Measurements from ENCODE around the gene B4GALT1.

The B4GALT1 gene

DNA sequence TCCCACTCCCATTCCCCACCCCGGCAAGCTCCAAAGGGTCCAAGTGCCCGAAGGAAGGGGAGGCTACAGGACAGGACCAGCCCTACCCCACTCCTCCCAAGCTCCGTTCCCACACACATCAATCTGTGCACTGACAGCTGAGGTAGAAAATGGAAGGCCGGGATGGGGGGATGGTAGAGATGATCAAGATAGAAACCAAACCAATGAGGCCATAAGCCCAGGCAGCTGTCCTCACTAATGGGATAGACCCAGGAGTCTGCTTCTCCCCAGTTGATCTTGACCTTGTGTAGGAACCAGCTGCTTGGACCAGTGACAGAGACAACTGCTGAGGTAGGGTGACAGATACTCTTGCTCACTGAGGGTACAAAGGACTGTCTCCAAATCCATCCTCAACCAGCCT is 38.6 kb downstream of the B4GALT1 start:
- Histone ChIP-seq H3K36me3 (ENCODE audit: control insufficient read depth in 4 of 4, insufficient read depth in 4 of 4, low read length in 3 of 4) (peaks cover 0 to 40% (median 20%) of the 10 kb centered on the region in 4 experiments), H3K27ac (ENCODE audit: insufficient read depth in 1 of 2, low read depth in 1 of 2, low read length in 2 of 2, poor library complexity in 1 of 2, severe bottlenecking in 2 of 2) (no peak overlapping the region), H3K4me1 (ENCODE audit: control extremely low read depth in 1 of 4, control insufficient read depth in 4 of 4, insufficient read depth in 4 of 4, low read length in 3 of 4) (peaks cover 11 to 37% (median 26%) of the 10 kb centered on the region in 4 experiments), H3K27me3 (replicated peaks in 2 of 5; ENCODE audit: control insufficient read depth in 4 of 5, insufficient read depth in 5 of 5, low read length in 4 of 5) (no peaks in the 10 kb centered on the region), H3K4me3 (ENCODE audit: control insufficient read depth in 1 of 7, extremely low read depth in 1 of 7, insufficient read depth in 4 of 7, low read depth in 2 of 7, low read length in 6 of 7) (no peak overlapping the region), H3K9me3 (ENCODE audit: control extremely low read depth in 1 of 5, control insufficient read depth in 4 of 5, insufficient read depth in 2 of 5, low read depth in 1 of 5, low read length in 4 of 5) (no peaks in the 10 kb centered on the region)
- 100% methylated on average over 1 of the region's 4 CpGs for WGBS (ENCODE audit: insufficient coverage)
- POLR2A ChIA-PET = no interaction called here
- DNase-seq = no peak
- CTCF ChIA-PET = interaction anchor here (1.0 to 4.2 kb wide), 5 partner anchors 8 to 33 kb away, joined by 3 to 20 read pairs (median 3); no protein-coding TSS in a partner anchor

DNA sequence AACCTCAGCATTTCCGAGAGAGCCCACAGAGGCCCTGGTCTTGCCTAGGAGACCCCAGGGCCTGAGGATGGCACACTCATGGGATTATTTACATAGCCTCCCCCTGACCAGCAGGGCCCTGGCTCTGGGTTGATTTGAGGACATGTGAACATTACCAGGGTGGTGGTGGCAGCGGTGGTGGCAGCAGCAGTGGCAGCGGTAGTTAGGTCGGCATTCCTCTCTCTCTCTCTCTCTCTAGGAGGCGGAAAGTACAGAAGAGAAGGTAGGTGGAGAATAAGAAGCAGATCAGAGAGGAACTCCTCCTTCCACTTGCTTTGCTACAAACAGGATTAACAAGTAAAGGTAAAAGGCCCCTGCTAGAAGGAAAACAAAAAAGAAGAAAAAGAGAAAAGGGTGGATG is 39.3 kb downstream of the B4GALT1 start:
- peak in 1 of 3 donors; percentile 32 for DNase-seq
- no CpG with 5 or more reads among the region's 5 CpGs for WGBS (ENCODE audit: insufficient coverage)
- no peaks in the 10 kb centered on the region for H3K9me3 ChIP-seq (ENCODE audit: control extremely low read depth in 1 of 5, control insufficient read depth in 4 of 5, insufficient read depth in 2 of 5, low read depth in 1 of 5, low read length in 4 of 5)
- peaks cover 0 to 34% (median 14%) of the 10 kb centered on the region in 4 experiments for H3K36me3 ChIP-seq (ENCODE audit: control insufficient read depth in 4 of 4, insufficient read depth in 4 of 4, low read length in 3 of 4)
- no peaks in the 10 kb centered on the region for H3K27me3 ChIP-seq (replicated peaks in 2 of 5; ENCODE audit: control insufficient read depth in 4 of 5, insufficient read depth in 5 of 5, low read length in 4 of 5)
- H3K4me3 ChIP-seq (ENCODE audit: control insufficient read depth in 1 of 7, extremely low read depth in 1 of 7, insufficient read depth in 4 of 7, low read depth in 2 of 7, low read length in 6 of 7) = no peak overlapping the region
- ChIA-PET POLR2A (interaction anchor here (1.1 kb wide), 1 partner anchor 16 kb away, joined by 3 read pairs; no protein-coding TSS in a partner anchor), CTCF (interaction anchor here (1.0 to 4.2 kb wide), 6 partner anchors 9 to 44 kb away, joined by 3 to 20 read pairs (median 8); no protein-coding TSS in a partner anchor)
- peaks cover 11 to 37% (median 26%) of the 10 kb centered on the region in 4 experiments for H3K4me1 ChIP-seq (ENCODE audit: control extremely low read depth in 1 of 4, control insufficient read depth in 4 of 4, insufficient read depth in 4 of 4, low read length in 3 of 4)
- H3K27ac ChIP-seq (ENCODE audit: insufficient read depth in 1 of 2, low read depth in 1 of 2, low read length in 2 of 2, poor library complexity in 1 of 2, severe bottlenecking in 2 of 2) = no peak overlapping the region

- H3K9me3 ChIP-seq (ENCODE audit: control extremely low read depth in 1 of 5, control insufficient read depth in 4 of 5, insufficient read depth in 2 of 5, low read depth in 1 of 5, low read length in 4 of 5) = no peaks in the 10 kb centered on the region
- peak overlapping the region in 1 of 2 experiments; percentile 5 for H3K27ac ChIP-seq (ENCODE audit: insufficient read depth in 1 of 2, low read depth in 1 of 2, low read length in 2 of 2, poor library complexity in 1 of 2, severe bottlenecking in 2 of 2)
- peak; percentile 45 to 76 (median 67) for DNase-seq
- H3K36me3 ChIP-seq (ENCODE audit: control insufficient read depth in 4 of 4, insufficient read depth in 4 of 4, low read length in 3 of 4) = peaks cover 0 to 32% (median 7%) of the 10 kb centered on the region in 4 experiments
- CTCF ChIA-PET = interaction anchor here (0.8 to 4.2 kb wide), 9 partner anchors 9 to 111 kb away, joined by 3 to 20 read pairs (median 6); no protein-coding TSS in a partner anchor
- 28% methylated on average over 7 of the region's 8 CpGs for WGBS (ENCODE audit: insufficient coverage)
- POLR2A ChIA-PET = no interaction called here
- peak overlapping the region in 1 of 7 experiments; percentile 41 for H3K4me3 ChIP-seq (ENCODE audit: control insufficient read depth in 1 of 7, extremely low read depth in 1 of 7, insufficient read depth in 4 of 7, low read depth in 2 of 7, low read length in 6 of 7)
- peaks cover 11 to 37% (median 26%) of the 10 kb centered on the region in 4 experiments for H3K4me1 ChIP-seq (ENCODE audit: control extremely low read depth in 1 of 4, control insufficient read depth in 4 of 4, insufficient read depth in 4 of 4, low read length in 3 of 4)
- H3K27me3 ChIP-seq (replicated peaks in 2 of 5; ENCODE audit: control insufficient read depth in 4 of 5, insufficient read depth in 5 of 5, low read length in 4 of 5) = no peaks in the 10 kb centered on the region
These were observed 41.0 kb downstream of the B4GALT1 start for GRCh38 chr9:33125871-33126823.

GRCh38 chr9:33125461-33125860 is 41.7 kb downstream of the B4GALT1 start:
- H3K36me3 ChIP-seq (ENCODE audit: control insufficient read depth in 4 of 4, insufficient read depth in 4 of 4, low read length in 3 of 4) = peaks cover 0 to 36% (median 8%) of the 10 kb centered on the region in 4 experiments
- H3K4me1 ChIP-seq (ENCODE audit: control extremely low read depth in 1 of 4, control insufficient read depth in 4 of 4, insufficient read depth in 4 of 4, low read length in 3 of 4) = peaks cover 11 to 36% (median 28%) of the 10 kb centered on the region in 4 experiments
- ChIA-PET POLR2A (no interaction called here), CTCF (interaction anchor here (0.6 to 4.2 kb wide), 9 partner anchors 8 to 101 kb away, joined by 3 to 20 read pairs (median 6); no protein-coding TSS in a partner anchor)
- H3K27ac ChIP-seq (ENCODE audit: insufficient read depth in 1 of 2, low read depth in 1 of 2, low read length in 2 of 2, poor library complexity in 1 of 2, severe bottlenecking in 2 of 2) = no peak overlapping the region
- no peaks in the 10 kb centered on the region for H3K9me3 ChIP-seq (ENCODE audit: control extremely low read depth in 1 of 5, control insufficient read depth in 4 of 5, insufficient read depth in 2 of 5, low read depth in 1 of 5, low read length in 4 of 5)
- WGBS (ENCODE audit: insufficient coverage) = no CpG with 5 or more reads among the region's 3 CpGs
- no peaks in the 10 kb centered on the region for H3K27me3 ChIP-seq (replicated peaks in 2 of 5; ENCODE audit: control insufficient read depth in 4 of 5, insufficient read depth in 5 of 5, low read length in 4 of 5)
- no peak for DNase-seq
- H3K4me3 ChIP-seq (ENCODE audit: control insufficient read depth in 1 of 7, extremely low read depth in 1 of 7, insufficient read depth in 4 of 7, low read depth in 2 of 7, low read length in 6 of 7) = no peak overlapping the region

- no peak overlapping the region for H3K27ac ChIP-seq (ENCODE audit: insufficient read depth in 1 of 2, low read depth in 1 of 2, low read length in 2 of 2, poor library complexity in 1 of 2, severe bottlenecking in 2 of 2)
- peaks cover 8 to 30% (median 23%) of the 10 kb centered on the region in 4 experiments for H3K4me1 ChIP-seq (ENCODE audit: control extremely low read depth in 1 of 4, control insufficient read depth in 4 of 4, insufficient read depth in 4 of 4, low read length in 3 of 4)
- peaks cover 0 to 37% (median 11%) of the 10 kb centered on the region in 4 experiments for H3K36me3 ChIP-seq (ENCODE audit: control insufficient read depth in 4 of 4, insufficient read depth in 4 of 4, low read length in 3 of 4)
- CTCF ChIA-PET = interaction anchor here (0.6 to 4.2 kb wide), 7 partner anchors 7 to 102 kb away, joined by 3 to 20 read pairs (median 8); no protein-coding TSS in a partner anchor
- POLR2A ChIA-PET = interaction anchor here (0.6 kb wide), 1 partner anchor 649 kb away, joined by 6 read pairs; no protein-coding TSS in a partner anchor
- no peaks in the 10 kb centered on the region for H3K9me3 ChIP-seq (ENCODE audit: control extremely low read depth in 1 of 5, control insufficient read depth in 4 of 5, insufficient read depth in 2 of 5, low read depth in 1 of 5, low read length in 4 of 5)
- peak in 1 of 3 donors; percentile 26 for DNase-seq
- WGBS (ENCODE audit: insufficient coverage) = 97% methylated on average over 9 of the region's 9 CpGs
- no peak overlapping the region for H3K4me3 ChIP-seq (ENCODE audit: control insufficient read depth in 1 of 7, extremely low read depth in 1 of 7, insufficient read depth in 4 of 7, low read depth in 2 of 7, low read length in 6 of 7)
- no peaks in the 10 kb centered on the region for H3K27me3 ChIP-seq (replicated peaks in 2 of 5; ENCODE audit: control insufficient read depth in 4 of 5, insufficient read depth in 5 of 5, low read length in 4 of 5)
These were observed 42.3 kb downstream of the B4GALT1 start for GRCh38 chr9:33124751-33125381.

DNA sequence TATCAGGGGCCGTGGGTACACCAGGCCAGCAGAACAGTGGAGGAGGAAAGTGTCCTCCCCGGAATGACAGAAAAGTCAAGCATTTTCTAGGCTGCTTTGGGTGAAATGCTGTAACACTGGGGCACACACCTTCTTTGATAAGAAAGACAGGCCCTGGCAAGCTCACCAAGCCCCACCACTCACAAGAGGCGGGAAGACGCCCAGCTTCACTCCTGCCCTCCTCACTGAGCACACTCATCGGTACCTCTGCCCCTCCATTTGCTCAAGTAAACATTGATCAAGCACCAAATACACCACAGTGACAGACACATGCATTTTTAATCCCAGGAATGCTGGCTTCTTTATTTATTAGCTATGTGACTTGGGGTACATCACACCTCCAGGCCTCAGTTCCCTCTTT is 43.1 kb downstream of the B4GALT1 start:
- CTCF ChIA-PET = no interaction called here
- Histone ChIP-seq H3K27ac (ENCODE audit: insufficient read depth in 1 of 2, low read depth in 1 of 2, low read length in 2 of 2, poor library complexity in 1 of 2, severe bottlenecking in 2 of 2) (no peak overlapping the region), H3K27me3 (replicated peaks in 2 of 5; ENCODE audit: control insufficient read depth in 4 of 5, insufficient read depth in 5 of 5, low read length in 4 of 5) (no peaks in the 10 kb centered on the region), H3K4me1 (ENCODE audit: control extremely low read depth in 1 of 4, control insufficient read depth in 4 of 4, insufficient read depth in 4 of 4, low read length in 3 of 4) (peaks cover 8 to 24% (median 19%) of the 10 kb centered on the region in 4 experiments), H3K36me3 (ENCODE audit: control insufficient read depth in 4 of 4, insufficient read depth in 4 of 4, low read length in 3 of 4) (peaks cover 0 to 34% (median 12%) of the 10 kb centered on the region in 4 experiments), H3K9me3 (ENCODE audit: control extremely low read depth in 1 of 5, control insufficient read depth in 4 of 5, insufficient read depth in 2 of 5, low read depth in 1 of 5, low read length in 4 of 5) (no peaks in the 10 kb centered on the region), H3K4me3 (ENCODE audit: control insufficient read depth in 1 of 7, extremely low read depth in 1 of 7, insufficient read depth in 4 of 7, low read depth in 2 of 7, low read length in 6 of 7) (no peak overlapping the region)
- POLR2A ChIA-PET = interaction anchor here (0.6 kb wide), 1 partner anchor 648 kb away, joined by 6 read pairs; no protein-coding TSS in a partner anchor
- DNase-seq = no peak
- 100% methylated on average over 2 of the region's 5 CpGs for WGBS (ENCODE audit: insufficient coverage)

Data from common myeloid progenitor, CD34-positive (primary cell).